Lower leg skin (tissue), 3 donors: ENCODE measurements around the gene CDC42.
"Not testable (repeated sequence)": the region's sequence is repeated elsewhere in the genome, so short reads cannot be mapped to it uniquely, and the experiment has no call there.

Experiments
- CTCF ChIP-seq, 3 donors: fragments of 450-650 bp; IDR thresholded peaks; one replicate each; pipeline ENCODE4 v1.5.1; 2016; ENCODE audit warnings: antibody characterized with exemption in 3 of 3, mild to moderate bottlenecking in 3 of 3, moderate library complexity in 2 of 3
- POLR2A ChIP-seq, 2 donors: fragments of 450-650 bp; IDR thresholded peaks; one replicate each; pipeline ENCODE4 v1.6.1; 2016 to 2017; ENCODE audit warnings: antibody characterized with exemption in 2 of 2, mild to moderate bottlenecking in 1 of 2, moderate library complexity in 1 of 2

DNA sequence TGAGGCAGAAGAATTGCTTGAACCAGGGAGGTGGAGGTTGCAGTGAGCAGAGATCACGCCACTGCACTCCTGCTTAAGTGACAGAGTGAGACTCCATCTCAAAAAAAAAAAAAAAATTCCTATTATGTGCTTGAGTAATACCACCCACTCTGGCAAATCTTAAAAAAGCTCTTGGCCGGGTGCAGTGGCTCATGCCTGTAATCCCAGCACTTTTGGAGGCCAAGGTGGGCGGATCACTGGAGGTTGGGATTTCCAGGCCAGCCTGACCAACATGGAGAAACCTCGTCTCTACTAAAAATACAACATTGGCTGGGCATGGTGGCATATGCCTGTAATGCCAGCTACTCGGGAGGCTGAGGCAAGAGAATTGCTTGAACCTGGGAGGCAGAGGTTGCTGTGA is 17.7 kb upstream of the CDC42 start:
- not testable (repeated sequence) for TF ChIP-seq POLR2A, CTCF (IDR thresholded peaks at IDR 0.05)
